OCI-LY7 (cell line): ENCODE data around the gene GRID2.

Experiments
- CTCF ChIP-seq: fragments of 200-600 bp; sonication (generic); conservative IDR thresholded peaks from 2 replicates; pipeline ENCODE4 v1.5.1; 2014; ENCODE audit warnings: mild to moderate bottlenecking, antibody characterized with exemption, low read length, moderate library complexity, mixed read lengths
- EZH2phosphoT487 ChIP-seq: fragments of 200-600 bp; sonication (generic); IDR thresholded peaks from 2 replicates; pipeline ENCODE4 v1.6.1; 2018; ENCODE audit warnings: low read depth, borderline replicate concordance, mild to moderate bottlenecking, mixed run types, antibody characterized with exemption, low read length, moderate library complexity, mixed read lengths

DNA sequence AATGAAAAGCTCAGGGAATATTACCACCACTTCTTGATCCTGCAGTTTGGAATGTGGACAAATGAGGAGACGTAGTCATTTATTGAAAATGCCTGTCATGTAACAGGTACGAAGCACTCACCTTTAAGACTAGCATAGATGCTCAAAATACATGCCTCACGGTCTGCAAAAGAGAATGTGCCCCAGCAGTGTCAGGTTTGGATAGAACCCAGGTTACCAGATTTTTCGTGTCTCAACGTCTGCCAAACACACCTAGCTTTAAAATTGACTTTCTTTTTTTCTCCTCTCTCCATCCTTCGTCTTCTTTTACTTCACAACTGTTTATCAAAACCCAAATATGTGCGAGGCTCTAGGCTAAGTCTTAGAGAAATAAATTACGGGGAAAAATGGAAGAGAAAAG lies 918.0 kb downstream of the GRID2 start:
- TF ChIP-seq CTCF (no peak), EZH2phosphoT487 (no peak)
